Bronchial epithelial cell (primary cell): ENCODE measurements around the gene SLC8A1. TPM values are rescaled to one million over a fixed set of nuclear protein-coding genes. Genes with fewer than 3 reads are reported as not detected.

ENCODE experiments used
- DNase-seq: peaks from one replicate; pipeline ENCODE4 v3.0.0-alpha.2; 2010; ENCODE audit warnings: low read depth
- FAIRE-seq: peaks from 2 replicates; lab custom pipeline; 2011; peaks lifted over from hg19 to GRCh38; lab: Jason Lieb, UNC
- H3K27me3 ChIP-seq: 2 replicates; pipeline ENCODE4 v1.5.1; 2011; ENCODE audit warnings: low read length; ENCODE audit not compliant: control insufficient read depth, insufficient read depth
- H3K36me3 ChIP-seq: 2 replicates; pipeline ENCODE4 v1.5.1; 2011; ENCODE audit warnings: low read length; ENCODE audit not compliant: control insufficient read depth, insufficient read depth
- H3K4me3 ChIP-seq: 2 replicates; pipeline ENCODE4 v1.5.1; 2011; ENCODE audit warnings: mild to moderate bottlenecking, low read depth, low read length, control low read depth
- CTCF ChIP-seq: IDR thresholded peaks from 2 replicates; pipeline ENCODE4 v1.5.1; 2011; ENCODE audit warnings: mild to moderate bottlenecking, moderate library complexity, low read length, control low read depth, inconsistent platforms; ENCODE audit not compliant: insufficient read depth, severe bottlenecking
- total RNA-seq: library from RNA; depleted of rRNA; stranded (reverse); fragments of >200 nt; gene quantifications from 2 replicates; pipeline ENCODE4 v1.2.1, GENCODE V29; 2014

SLC8A1 gene
- total RNA-seq, 1 donor from 2014 or later: 3.7 TPM

GRCh38 chr2:40102447-40102846 is 349.4 kb downstream of the SLC8A1 start:
- no peak for DNase-seq
- no peak overlapping the region for H3K4me3 ChIP-seq
- H3K36me3 ChIP-seq: no peaks in the 10 kb centered on the region
- TF ChIP-seq CTCF: no peak
- no peaks in the 10 kb centered on the region for H3K27me3 ChIP-seq
- no peak for FAIRE-seq

- TF ChIP-seq CTCF: no peak
- no peak overlapping the region for H3K4me3 ChIP-seq
- DNase-seq (peak; percentile 35), FAIRE-seq (no peak)
- no peaks in the 10 kb centered on the region for H3K27me3 ChIP-seq
- no peaks in the 10 kb centered on the region for H3K36me3 ChIP-seq
Measured at GRCh38 chr2:40101131-40101575, 350.7 kb downstream of the SLC8A1 start.

GRCh38 chr2:40100676-40101075 is 351.2 kb downstream of the SLC8A1 start:
- TF ChIP-seq CTCF: no peak
- no peaks in the 10 kb centered on the region for H3K27me3 ChIP-seq
- DNase-seq (no peak), FAIRE-seq (no peak)
- no peaks in the 10 kb centered on the region for H3K36me3 ChIP-seq
- H3K4me3 ChIP-seq: no peak overlapping the region

- no peak for TF ChIP-seq CTCF
- H3K4me3 ChIP-seq: no peak overlapping the region
- no peaks in the 10 kb centered on the region for H3K36me3 ChIP-seq
- DNase-seq (peak; percentile 81), FAIRE-seq (no peak)
- no peaks in the 10 kb centered on the region for H3K27me3 ChIP-seq
Measured at GRCh38 chr2:40098786-40099470, 353.0 kb downstream of the SLC8A1 start.

GRCh38 chr2:40097691-40098385 is 354.1 kb downstream of the SLC8A1 start:
- H3K36me3 ChIP-seq: no peaks in the 10 kb centered on the region

More at GRCh38 chr2:40097691-40098385, 354.1 kb downstream of the SLC8A1 start:
- FAIRE-seq (no peak), DNase-seq (peak; percentile 81)
- TF ChIP-seq CTCF: no peak
- Histone ChIP-seq H3K4me3 (no peak overlapping the region), H3K27me3 (no peaks in the 10 kb centered on the region)
